HG03565 (cell line): ENCODE data around the gene A4GALT.

Experiments
- ATAC-seq: cut with Tn5 transposase; IDR thresholded peaks from one replicate; pipeline ENCODE4 v1.9.1; 2021; ENCODE audit warnings: mild to moderate bottlenecking, moderate library complexity; ENCODE audit not compliant: unreplicated experiment

A4GALT gene

GRCh38 chr22:42653999-42654398 is 66.7 kb downstream of the A4GALT start:
- no peak for ATAC-seq

- ATAC-seq, result no peak
Observed at GRCh38 chr22:42651134-42651533, 69.5 kb downstream of the A4GALT start.

- peak; percentile 43 for ATAC-seq
Observed at GRCh38 chr22:42649246-42650099, 71.2 kb downstream of the A4GALT start, which contains the start of gene CYB5R3. Gene CYB5R3, minus strand, starts transcription at chr22:42649392. Its CDS starts 77 bp downstream, at chr22:42649315.

GRCh38 chr22:42648368-42649245 is 72.1 kb downstream of the A4GALT start:
- peak; percentile 28 for ATAC-seq

GRCh38 chr22:42648017-42648367 is 72.7 kb downstream of the A4GALT start:
- ATAC-seq, result no peak

- no peak for ATAC-seq
Observed at GRCh38 chr22:42646569-42647525, 73.8 kb downstream of the A4GALT start.

- ATAC-seq, result no peak
Observed at GRCh38 chr22:42645938-42646568, 74.6 kb downstream of the A4GALT start.

- no peak for ATAC-seq
Observed at GRCh38 chr22:42645341-42645937, 75.2 kb downstream of the A4GALT start.

GRCh38 chr22:42644422-42645340 is 76.0 kb downstream of the A4GALT start:
- no peak for ATAC-seq

- ATAC-seq, result no peak
Observed at GRCh38 chr22:42643634-42644421, 76.8 kb downstream of the A4GALT start.

- ATAC-seq, result no peak
Observed at GRCh38 chr22:42642806-42643633, 77.7 kb downstream of the A4GALT start.
